Stomach (tissue), 4 donors: ENCODE results near the gene NHLH2.

Source experiments
- POLR2A ChIP-seq, 4 donors: fragments of 450-650 bp; IDR thresholded peaks; one replicate each; pipeline ENCODE4 v1.6.1; 2016; ENCODE audit warnings: antibody characterized with exemption in 4 of 4, control low read depth in 2 of 4, mild to moderate bottlenecking in 1 of 4, moderate library complexity in 1 of 4
- POLR2AphosphoS5 ChIP-seq, 3 donors: sonication (generic); formaldehyde crosslinking; IDR thresholded peaks; one replicate each; pipeline ENCODE4 v1.6.1; 2016; ENCODE audit warnings: antibody characterized with exemption in 3 of 3
- TF ChIP-seq, protein P1 (sequence below), 7 experiments: fragments of 450-650 bp in 4 of 7; fragments of 200-600 bp in 3 of 7; sonication (generic) in 3 of 7; IDR thresholded peaks; one replicate each; pipeline ENCODE4 v1.5.1; 2016 to 2019; ENCODE audit warnings: antibody characterized with exemption in 7 of 7, control low read depth in 2 of 7, mild to moderate bottlenecking in 1 of 7

DNA sequence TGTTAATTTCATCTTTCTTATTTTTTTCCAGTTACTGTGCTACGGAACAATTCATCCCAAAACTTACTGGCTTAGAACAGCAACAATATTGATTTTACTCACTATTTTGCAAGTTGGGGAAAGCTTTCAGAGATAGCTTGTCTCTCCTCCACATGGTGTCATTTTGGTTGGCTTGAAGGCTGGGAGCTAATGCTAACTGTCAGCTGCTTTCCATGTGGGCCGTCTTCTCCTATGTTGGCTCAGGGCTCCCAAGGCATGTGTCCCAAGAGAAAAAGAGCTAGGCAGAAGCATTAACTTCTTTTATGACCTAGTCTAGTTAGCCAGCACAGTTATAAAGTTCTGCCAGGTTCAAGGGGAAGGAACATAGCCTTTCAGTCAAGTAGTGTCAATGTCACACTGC is 38.5 kb downstream of the NHLH2 start:
- TF ChIP-seq, protein P1, sequence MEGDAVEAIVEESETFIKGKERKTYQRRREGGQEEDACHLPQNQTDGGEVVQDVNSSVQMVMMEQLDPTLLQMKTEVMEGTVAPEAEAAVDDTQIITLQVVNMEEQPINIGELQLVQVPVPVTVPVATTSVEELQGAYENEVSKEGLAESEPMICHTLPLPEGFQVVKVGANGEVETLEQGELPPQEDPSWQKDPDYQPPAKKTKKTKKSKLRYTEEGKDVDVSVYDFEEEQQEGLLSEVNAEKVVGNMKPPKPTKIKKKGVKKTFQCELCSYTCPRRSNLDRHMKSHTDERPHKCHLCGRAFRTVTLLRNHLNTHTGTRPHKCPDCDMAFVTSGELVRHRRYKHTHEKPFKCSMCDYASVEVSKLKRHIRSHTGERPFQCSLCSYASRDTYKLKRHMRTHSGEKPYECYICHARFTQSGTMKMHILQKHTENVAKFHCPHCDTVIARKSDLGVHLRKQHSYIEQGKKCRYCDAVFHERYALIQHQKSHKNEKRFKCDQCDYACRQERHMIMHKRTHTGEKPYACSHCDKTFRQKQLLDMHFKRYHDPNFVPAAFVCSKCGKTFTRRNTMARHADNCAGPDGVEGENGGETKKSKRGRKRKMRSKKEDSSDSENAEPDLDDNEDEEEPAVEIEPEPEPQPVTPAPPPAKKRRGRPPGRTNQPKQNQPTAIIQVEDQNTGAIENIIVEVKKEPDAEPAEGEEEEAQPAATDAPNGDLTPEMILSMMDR (IDR thresholded peaks at IDR 0.05), result no peak
- TF ChIP-seq POLR2AphosphoS5 (IDR thresholded peaks at IDR 0.05) (no peak), POLR2A (IDR thresholded peaks at IDR 0.05) (no peak)
